HG03196 (cell line): ENCODE results near the gene SLC12A6.
A peak's percentile ranks its signal among the peaks of the same experiment; 100 is the strongest.

Experiments
- ATAC-seq: cut with Tn5 transposase; IDR thresholded peaks from one replicate; pipeline ENCODE4 v1.9.1; 2021; ENCODE audit not compliant: unreplicated experiment

SLC12A6 gene

DNA sequence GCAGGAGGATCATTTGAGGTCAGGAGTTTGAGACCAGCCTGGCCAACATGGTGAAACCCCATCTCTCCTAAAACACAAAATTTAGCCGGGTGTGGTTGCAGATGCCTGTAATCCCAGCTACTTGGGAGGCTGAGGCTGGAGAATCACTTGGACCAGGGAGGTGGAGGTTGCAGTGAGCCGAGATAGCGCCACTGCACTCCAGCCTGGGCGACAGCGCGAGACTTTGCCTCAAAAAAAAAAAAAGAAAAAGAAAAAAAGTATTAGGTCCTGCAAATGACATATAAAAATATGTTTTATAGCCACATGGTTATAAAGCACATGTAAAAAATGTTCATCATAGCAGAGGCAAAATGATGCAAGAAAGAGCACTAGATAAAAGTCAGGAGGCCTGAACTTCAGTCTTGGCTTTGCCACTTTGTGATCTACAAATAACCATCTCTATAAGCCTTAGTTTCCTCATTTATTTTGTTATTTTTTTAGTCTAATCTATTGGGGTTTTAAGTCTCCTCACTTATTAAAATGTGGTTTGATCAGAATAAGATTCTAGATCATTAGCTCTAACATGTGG, 4.9 kb downstream of the SLC12A6 start:
- ATAC-seq = no peak

GRCh38 chr15:34331809-34332208, 5.8 kb downstream of the SLC12A6 start:
- ATAC-seq = no peak

DNA sequence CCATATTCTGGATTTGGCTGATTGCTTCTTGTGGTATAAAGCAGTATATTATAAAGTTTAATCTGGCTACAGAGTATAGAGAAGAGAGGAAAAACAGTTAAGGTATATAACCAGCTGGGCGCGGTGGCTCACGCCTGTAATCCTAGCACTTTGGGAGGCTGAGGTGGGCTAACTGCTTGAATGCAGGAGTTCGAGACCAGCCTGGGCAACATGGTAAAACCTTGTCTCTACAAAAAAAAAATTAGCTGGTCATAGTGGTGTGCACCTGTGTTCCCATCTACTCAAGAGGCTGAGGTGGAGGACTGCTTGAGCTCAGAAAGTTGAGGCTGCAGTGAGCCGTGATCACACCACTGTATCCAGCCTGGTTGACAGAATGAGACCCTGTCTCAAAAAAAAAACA, 7.3 kb downstream of the SLC12A6 start:
- no peak for ATAC-seq

DNA sequence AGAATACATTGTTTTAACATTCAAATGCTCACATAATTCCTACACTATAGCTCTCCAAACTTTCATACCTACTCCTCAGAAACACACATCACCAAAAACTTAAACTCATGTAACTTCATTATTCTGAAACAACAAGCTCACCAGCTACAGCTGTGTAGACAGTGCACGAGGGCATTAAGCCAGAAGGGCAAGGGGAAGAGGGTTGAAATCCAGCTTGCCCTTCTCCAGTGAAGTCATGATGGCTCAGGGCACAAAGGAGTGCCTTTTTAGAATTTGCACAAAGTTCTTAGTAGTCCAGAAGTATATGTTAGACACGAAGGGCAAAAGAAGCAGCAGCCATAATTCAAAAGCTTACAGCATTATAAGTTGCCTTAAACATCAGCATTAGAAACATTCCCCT, 8.6 kb downstream of the SLC12A6 start:
- no peak for ATAC-seq

GRCh38 chr15:34327906-34328305, 9.7 kb downstream of the SLC12A6 start:
- ATAC-seq = no peak

DNA sequence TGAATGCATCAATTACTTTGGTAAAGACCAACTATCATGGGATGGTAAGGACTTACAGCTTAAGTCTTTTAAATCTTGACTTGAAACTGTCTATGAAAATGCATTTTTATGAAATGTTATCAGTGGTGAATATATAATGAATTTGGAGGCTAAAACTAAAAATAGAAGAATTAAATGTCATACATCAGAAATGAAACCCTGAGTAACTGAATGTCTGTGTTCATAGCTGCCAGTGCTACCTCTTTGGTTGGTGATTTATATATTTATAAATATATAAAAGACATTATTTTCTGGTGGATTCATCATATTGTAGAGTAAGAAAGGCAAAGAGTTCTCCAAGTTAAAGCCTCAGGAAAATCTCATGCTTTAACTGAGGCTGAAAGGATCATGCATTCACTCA, 12.2 kb downstream of the SLC12A6 start:
- ATAC-seq = no peak

DNA sequence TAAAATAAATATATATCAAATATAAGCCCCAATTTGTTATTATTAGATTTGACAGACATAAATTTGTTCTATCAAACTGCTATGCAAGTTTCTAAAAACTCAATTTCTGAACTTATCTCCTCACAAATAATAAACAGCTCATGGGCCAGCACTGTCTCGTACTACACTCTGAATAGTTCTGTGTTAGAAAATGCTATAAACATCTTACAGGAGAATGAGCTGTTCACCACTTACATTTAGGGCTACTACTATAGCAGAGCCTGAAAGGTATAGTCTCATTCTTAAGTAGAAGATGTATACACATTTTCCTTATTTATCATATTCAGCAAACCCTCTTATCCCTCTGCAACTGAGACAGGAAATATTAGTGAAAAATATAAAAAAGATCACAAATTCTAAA, 12.6 kb downstream of the SLC12A6 start:
- ATAC-seq = no peak

DNA sequence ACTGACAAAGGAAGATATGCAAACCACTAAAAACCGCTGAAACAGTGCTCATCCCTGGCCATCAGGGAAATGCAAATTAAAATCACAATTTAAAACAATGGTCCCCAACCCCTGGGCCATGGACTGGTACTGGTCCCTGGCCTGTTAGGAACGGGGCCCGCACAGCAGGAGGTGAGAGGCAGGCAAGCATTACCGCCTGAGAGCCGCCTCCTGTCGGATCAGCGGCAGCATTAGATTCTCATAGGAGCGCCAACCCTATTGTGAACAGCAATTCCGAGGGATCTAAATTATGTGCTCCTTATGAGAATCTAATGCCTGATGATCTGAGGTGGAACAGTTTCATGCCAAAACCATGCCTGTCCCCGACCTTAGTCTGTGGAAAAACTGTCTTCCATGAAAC, 14.4 kb downstream of the SLC12A6 start:
- no peak for ATAC-seq

DNA sequence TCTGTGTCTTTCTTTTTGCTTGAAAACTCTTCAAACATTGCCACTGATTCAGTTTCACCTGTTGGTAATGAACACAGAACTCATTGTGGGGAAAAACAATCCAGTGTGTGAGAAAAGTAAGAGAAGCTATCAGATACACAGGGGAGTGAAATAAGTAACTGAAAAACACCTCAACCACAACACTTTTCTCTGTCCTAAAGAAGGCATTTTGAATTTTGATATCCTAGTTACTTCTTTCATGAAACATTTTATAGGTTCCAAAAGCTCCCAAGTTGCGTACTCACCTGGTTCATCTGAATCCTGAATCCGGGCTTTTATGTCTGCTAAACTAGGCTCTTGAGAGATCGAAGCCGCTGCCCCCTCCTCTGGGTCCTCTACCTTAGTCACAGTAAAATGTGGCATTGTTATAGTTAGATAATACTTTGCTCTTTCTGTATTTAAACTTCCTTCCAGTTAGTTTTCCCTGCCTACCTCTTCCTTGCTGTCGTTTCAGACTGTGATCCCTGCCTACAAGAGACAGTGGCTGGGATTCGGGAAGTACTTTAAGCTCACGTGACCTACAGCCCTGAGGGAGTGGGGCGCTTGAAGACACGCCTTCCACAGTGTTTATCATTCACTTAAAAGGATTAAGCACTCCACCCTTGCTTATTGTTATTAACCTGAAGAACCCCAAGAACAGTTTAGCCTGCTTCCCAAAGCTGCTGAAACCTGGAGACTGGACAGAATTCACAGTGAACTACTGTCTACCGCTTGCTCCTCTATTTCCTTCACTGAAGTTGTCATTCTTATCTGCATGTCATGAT, 19.1 kb downstream of the SLC12A6 start:
- ATAC-seq = peak; percentile 60

DNA sequence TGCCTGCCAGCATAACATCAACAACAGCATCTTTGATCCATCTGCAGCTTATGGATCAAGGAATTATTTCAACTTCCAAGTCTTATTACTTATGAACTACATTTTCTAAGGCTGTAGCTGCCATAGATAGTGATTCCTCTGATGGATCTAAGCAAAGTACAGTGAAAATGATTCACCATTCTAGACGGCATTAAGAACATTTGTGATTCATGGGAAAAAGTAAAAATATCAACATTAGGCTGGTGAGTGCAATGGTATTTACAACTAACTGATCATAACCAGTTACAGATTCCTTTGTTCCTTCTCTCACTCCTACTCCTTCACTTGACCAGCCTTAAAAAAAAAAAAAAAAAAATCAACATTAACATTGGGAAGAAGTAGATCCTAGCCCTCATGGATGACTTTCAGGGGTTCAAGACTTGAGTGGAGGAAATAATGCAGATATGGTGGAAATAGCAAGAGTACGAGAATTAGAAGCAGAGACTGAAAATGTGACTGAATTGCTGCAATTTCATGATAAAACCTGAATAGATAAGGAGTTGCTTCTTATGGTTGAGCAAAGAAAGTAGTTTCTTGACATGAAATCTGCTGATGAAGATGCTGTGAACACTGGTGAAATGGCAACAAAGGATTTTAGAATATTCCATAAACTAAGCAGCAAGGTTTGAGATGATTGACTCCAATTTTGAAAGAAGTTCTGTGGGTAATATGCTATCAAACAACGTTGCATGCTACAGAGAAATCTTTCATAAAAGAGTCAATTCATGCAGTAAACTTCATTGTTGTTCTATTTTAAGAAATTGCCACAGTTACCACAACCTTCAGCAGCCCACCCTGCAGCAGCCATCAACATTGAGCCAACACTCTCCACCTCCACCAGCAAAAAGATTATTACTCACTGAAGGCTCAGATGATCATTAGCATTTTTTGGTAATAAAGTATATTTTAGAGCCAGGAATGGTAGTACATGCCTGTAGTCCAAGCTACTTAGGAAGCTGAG, 22.8 kb downstream of the SLC12A6 start:
- no peak for ATAC-seq

GRCh38 chr15:34311563-34311962, 26.0 kb downstream of the SLC12A6 start:
- no peak for ATAC-seq

DNA sequence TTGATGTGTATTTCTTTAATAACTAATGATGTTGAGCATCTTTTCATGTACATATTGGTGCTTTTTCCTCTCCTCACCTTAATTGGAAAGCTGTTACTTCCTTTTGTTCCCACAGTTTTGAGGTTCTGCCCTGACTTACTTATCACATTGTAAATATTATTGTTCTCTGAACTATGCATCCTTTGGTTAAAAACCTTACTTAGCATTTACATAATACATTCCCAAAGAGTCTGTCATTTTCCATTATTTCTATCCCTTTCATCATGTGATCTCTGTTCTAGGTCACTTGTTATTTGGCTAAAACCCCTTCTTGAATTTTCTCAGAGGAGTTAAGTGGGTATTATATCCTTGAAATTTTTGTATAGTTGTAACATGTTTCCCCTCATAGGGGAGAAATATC, 33.0 kb downstream of the SLC12A6 start:
- ATAC-seq = no peak

DNA sequence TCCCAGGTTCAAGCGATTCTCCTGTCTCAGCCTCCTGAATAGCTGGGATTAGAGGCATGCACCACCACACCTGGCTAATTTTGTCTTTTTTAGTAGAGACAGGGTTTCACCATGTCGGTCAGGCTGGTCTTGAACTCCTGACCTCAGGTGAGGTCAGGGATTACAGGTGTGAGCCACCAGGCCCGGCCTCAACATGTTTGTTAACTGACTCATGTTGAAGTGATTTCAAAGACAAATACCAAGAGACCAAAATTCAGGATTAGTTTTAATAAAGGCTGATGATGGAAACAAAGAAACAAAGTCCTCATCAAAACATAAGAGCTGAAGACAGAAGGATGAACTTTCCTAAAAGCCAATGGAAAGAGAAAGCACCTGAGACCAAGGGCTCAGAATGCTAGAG, 36.5 kb downstream of the SLC12A6 start:
- no peak for ATAC-seq

- no peak for ATAC-seq
These were observed 40.5 kb downstream of the SLC12A6 start for GRCh38 chr15:34297059-34297458.

DNA sequence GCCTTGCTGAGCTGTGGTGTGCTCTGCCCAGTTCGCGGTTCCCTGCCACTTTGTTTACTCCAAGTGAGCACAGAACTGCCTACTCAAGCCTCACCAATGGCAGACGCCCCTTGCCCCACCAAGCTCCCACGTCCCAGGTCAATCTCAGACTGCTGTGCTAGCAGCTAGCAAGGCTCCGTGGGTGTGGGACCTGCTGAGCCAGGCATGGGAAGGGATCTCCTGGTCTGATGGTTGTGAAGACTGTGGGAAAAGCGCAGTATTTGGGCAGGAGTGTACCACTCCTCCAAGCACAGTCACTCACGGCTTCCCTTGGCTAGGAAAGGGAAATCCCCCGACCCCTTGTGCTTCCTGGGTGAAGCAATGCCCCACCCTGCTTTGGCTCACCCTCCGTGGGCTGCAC, 45.0 kb downstream of the SLC12A6 start:
- no peak for ATAC-seq

GRCh38 chr15:34284937-34285336, 52.6 kb downstream of the SLC12A6 start:
- ATAC-seq = no peak

GRCh38 chr15:34282384-34282783, 55.2 kb downstream of the SLC12A6 start:
- no peak for ATAC-seq

DNA sequence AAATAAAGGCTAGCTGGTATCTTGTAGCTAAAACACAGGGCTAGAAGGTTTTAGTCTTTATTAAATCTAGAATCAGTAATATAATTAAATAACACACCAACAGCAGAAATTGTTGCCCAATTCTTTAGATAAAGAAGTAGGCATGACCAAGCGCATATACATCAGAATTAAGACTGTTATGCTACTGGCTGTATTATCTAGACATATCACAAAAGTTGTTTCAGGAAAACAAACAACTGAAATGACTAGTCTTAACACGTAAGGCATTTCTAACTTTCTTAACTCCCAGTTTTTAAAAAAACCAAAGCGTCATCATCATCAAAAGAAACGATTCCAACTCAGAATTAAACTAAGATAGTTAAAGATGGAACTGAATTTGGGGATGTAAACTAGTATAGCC, 57.4 kb downstream of the SLC12A6 start:
- ATAC-seq = no peak

- ATAC-seq = no peak
These were observed 58.2 kb downstream of the SLC12A6 start for GRCh38 chr15:34279368-34279767.

- no peak for ATAC-seq
These were observed 61.9 kb downstream of the SLC12A6 start for GRCh38 chr15:34275721-34276120.

- no peak for ATAC-seq
These were observed 62.4 kb downstream of the SLC12A6 start for GRCh38 chr15:34275154-34275553.

- ATAC-seq = no peak
These were observed 66.1 kb downstream of the SLC12A6 start for GRCh38 chr15:34271493-34271892.
